A673 (cell line): Measurements from ENCODE around the gene EIF2A. TPM values are rescaled to one million over a fixed set of nuclear protein-coding genes. Genes with fewer than 3 reads are reported as not detected.

ENCODE experiments used
- BruUV-seq: library from RNA; stranded (reverse); fragments of 400-500 nt; replicated peaks from 2 replicates; lab custom pipeline; 2021; lab: Mats Ljungman, UMichigan
- CTCF ChIA-PET: fragments of 300-600 bp; sonication (Branson Sonifier 250); formaldehyde crosslinking; loops from one replicate; lab custom pipeline; 2022; ENCODE audit warnings: antibody characterized with exemption; lab: Charles Lee
- POLR2A ChIA-PET: fragments of 300-600 bp; sonication (Branson Sonifier 250); formaldehyde crosslinking; loops from one replicate; lab custom pipeline; 2022; ENCODE audit warnings: antibody characterized with exemption; ENCODE audit not compliant: low non-redundant PET; lab: Charles Lee
- DNase-seq: peaks from one replicate; pipeline ENCODE4 v3.0.0-alpha.2; 2015; ENCODE audit warnings: low spot score
- H3K27ac ChIP-seq: fragments of 200-600 bp; sonication (generic); 2 replicates; pipeline ENCODE4 v1.5.1; 2016; ENCODE audit warnings: mixed run types, low read depth, mild to moderate bottlenecking, mixed read lengths, antibody characterized with exemption, low read length; ENCODE audit not compliant: poor library complexity, severe bottlenecking
- H3K27me3 ChIP-seq: fragments of 200-600 bp; sonication (generic); replicated peaks from 2 replicates; pipeline ENCODE4 v1.6.1; 2017; ENCODE audit warnings: mixed run types, low read depth, mild to moderate bottlenecking, mixed read lengths, antibody characterized with exemption, low read length; ENCODE audit not compliant: insufficient read depth, poor library complexity
- H3K36me3 ChIP-seq: fragments of 200-600 bp; sonication (generic); 2 replicates; pipeline ENCODE4 v1.6.1; 2016; ENCODE audit warnings: mixed run types, mild to moderate bottlenecking, mixed read lengths, antibody characterized with exemption, low read length; ENCODE audit not compliant: insufficient read depth, poor library complexity, severe bottlenecking
- H3K4me1 ChIP-seq: fragments of 200-600 bp; sonication (generic); 2 replicates; pipeline ENCODE4 v1.6.1; 2017; ENCODE audit warnings: mixed run types, mild to moderate bottlenecking, mixed read lengths, antibody characterized with exemption, low read length; ENCODE audit not compliant: insufficient read depth, poor library complexity, severe bottlenecking
- H3K4me3 ChIP-seq: fragments of 200-600 bp; sonication (generic); 2 replicates; pipeline ENCODE4 v1.5.1; 2016; ENCODE audit warnings: low read depth, mixed run types, mild to moderate bottlenecking, mixed read lengths, low read length; ENCODE audit not compliant: poor library complexity, severe bottlenecking
- H3K9me3 ChIP-seq: fragments of 200-600 bp; sonication (generic); 2 replicates; pipeline ENCODE4 v1.6.1; 2016; ENCODE audit warnings: mixed run types, low read depth, mild to moderate bottlenecking, mixed read lengths, antibody characterized with exemption, low read length; ENCODE audit not compliant: poor library complexity, severe bottlenecking
- CTCF ChIP-seq: fragments of 300-800, 200-600 bp; sonication (generic); conservative IDR thresholded peaks from 2 replicates; pipeline ENCODE4 v1.5.1; 2017; ENCODE audit warnings: low read depth, mild to moderate bottlenecking, antibody characterized with exemption, low read length, moderate library complexity, mixed read lengths
- EZH2 ChIP-seq: fragments of 200-600 bp; sonication (generic); IDR thresholded peaks from 2 replicates; pipeline ENCODE4 v1.6.1; 2017; ENCODE audit warnings: borderline replicate concordance, low read depth, mild to moderate bottlenecking, mixed read lengths, antibody characterized with exemption, low read length; ENCODE audit not compliant: poor library complexity, severe bottlenecking
- intact Hi-C: fragments of 100-400 bp; cut with micrococcal nuclease; formaldehyde crosslinking; loops from one replicate; pipeline ENCODE4 v1.10.0; 2022; ENCODE audit not compliant: unreplicated experiment
- total RNA-seq: library from RNA; stranded (reverse); gene quantifications from 2 replicates; pipeline ENCODE4 v1.2.3, GENCODE V29; 2021

EIF2A gene
- total RNA-seq, 1 experiment from 2014 or later: 113 TPM

GRCh38 chr3:150610785-150611184, 64.2 kb downstream of the EIF2A start:
- ChIA-PET POLR2A (interaction anchor here (0.6 kb wide), 1 partner anchor 1225 kb away, joined by 3 read pairs; no protein-coding TSS in a partner anchor), CTCF (no interaction called here)
- H3K27me3 ChIP-seq: no peaks in the 10 kb centered on the region
- no peak overlapping the region for H3K27ac ChIP-seq
- H3K4me3 ChIP-seq: no peak overlapping the region
- peaks cover 21% of the 10 kb centered on the region for H3K36me3 ChIP-seq
- no peak for TF ChIP-seq CTCF
- TF ChIP-seq EZH2: no peak
- H3K9me3 ChIP-seq: no peaks in the 10 kb centered on the region
- no TSS peak for BruUV-seq
- no peak for DNase-seq
- H3K4me1 ChIP-seq: peaks cover 14% of the 10 kb centered on the region
- intact Hi-C loops: no loop called here

- Histone ChIP-seq H3K27me3 (no peaks in the 10 kb centered on the region), H3K9me3 (no peaks in the 10 kb centered on the region), H3K27ac (no peak overlapping the region), H3K4me3 (no peak overlapping the region), H3K36me3 (peaks cover 21% of the 10 kb centered on the region), H3K4me1 (peaks cover 12% of the 10 kb centered on the region)
- POLR2A ChIA-PET: no interaction called here
- no peak for TF ChIP-seq CTCF
- no peak for TF ChIP-seq EZH2
- intact Hi-C loops: no loop called here
- CTCF ChIA-PET: no interaction called here
- no peak for DNase-seq
- BruUV-seq: no TSS peak
Observed at GRCh38 chr3:150611666-150612065, 65.1 kb downstream of the EIF2A start.

GRCh38 chr3:150612494-150612893, 65.9 kb downstream of the EIF2A start:
- H3K27me3 ChIP-seq: no peaks in the 10 kb centered on the region
- H3K27ac ChIP-seq: no peak overlapping the region
- ChIA-PET CTCF (no interaction called here), POLR2A (interaction anchor here (0.7 kb wide), 1 partner anchor 74 kb away, joined by 3 read pairs; no protein-coding TSS in a partner anchor)
- TF ChIP-seq CTCF (no peak), EZH2 (no peak)
- H3K36me3 ChIP-seq: peaks cover 21% of the 10 kb centered on the region
- no TSS peak for BruUV-seq
- intact Hi-C loops: no loop called here
- no peak for DNase-seq
- H3K9me3 ChIP-seq: no peaks in the 10 kb centered on the region
- peaks cover 4% of the 10 kb centered on the region for H3K4me1 ChIP-seq
- no peak overlapping the region for H3K4me3 ChIP-seq
